SK-N-SH (cell line): ENCODE measurements around the gene MYO1E.
"Not testable (repeated sequence)": the region's sequence is repeated elsewhere in the genome, so short reads cannot be mapped to it uniquely, and the experiment has no call there.

Experiments used
- CTCF ChIP-seq: fragments of 200-600 bp; sonication (generic); IDR thresholded peaks from 2 replicates; pipeline ENCODE4 v1.6.1; 2017; ENCODE audit warnings: antibody characterized with exemption, mild to moderate bottlenecking, moderate library complexity
- MXI1 ChIP-seq: IDR thresholded peaks from 2 replicates; pipeline ENCODE4 v1.6.1; 2012; ENCODE audit warnings: mild to moderate bottlenecking, low read depth, low read length, improper control_type of control experiment
- POLR2AphosphoS5 ChIP-seq: IDR thresholded peaks from 2 replicates; pipeline ENCODE4 v1.6.1; 2012; ENCODE audit warnings: low read depth, low read length
- REST ChIP-seq: IDR thresholded peaks from 2 replicates; pipeline ENCODE4 v1.6.1; 2012; ENCODE audit warnings: mild to moderate bottlenecking, low read depth, low read length, moderate library complexity

- TF ChIP-seq CTCF, POLR2AphosphoS5, MXI1, REST: not testable (repeated sequence)
Measured at GRCh38 chr15:59280292-59280691, 92.4 kb downstream of the MYO1E start.
